D721Med (cell line): ENCODE data around the gene NECTIN1.

ENCODE experiments used
- DNase-seq: peaks from one replicate; pipeline ENCODE4 v3.0.0; 2011; ENCODE audit warnings: low spot score; ENCODE audit not compliant: insufficient read length
- FAIRE-seq: peaks from 2 replicates; lab custom pipeline; 2011; peaks lifted over from hg19 to GRCh38; lab: Jason Lieb, UNC
- CTCF ChIP-seq: IDR thresholded peaks from 2 replicates; pipeline ENCODE4 v1.5.1; 2012; ENCODE audit warnings: mild to moderate bottlenecking, control low read depth; ENCODE audit not compliant: insufficient read depth; ENCODE audit errors: missing control alignments

Gene NECTIN1

GRCh38 chr11:119618208-119618909 lies 110.6 kb downstream of the NECTIN1 start:
- DNase-seq (no peak), FAIRE-seq (no peak)
- TF ChIP-seq CTCF = no peak

GRCh38 chr11:119617340-119617713 lies 111.7 kb downstream of the NECTIN1 start:
- no peak for DNase-seq
- no peak for TF ChIP-seq CTCF
- no peak for FAIRE-seq

GRCh38 chr11:119616586-119617339 lies 112.2 kb downstream of the NECTIN1 start:
- TF ChIP-seq CTCF = no peak
- FAIRE-seq (no peak), DNase-seq (no peak)

- DNase-seq = no peak
- TF ChIP-seq CTCF = no peak
- no peak for FAIRE-seq
Observed at GRCh38 chr11:119615882-119616196, 113.2 kb downstream of the NECTIN1 start.

GRCh38 chr11:119615003-119615881 lies 113.8 kb downstream of the NECTIN1 start:
- TF ChIP-seq CTCF = no peak
- no peak for DNase-seq
- FAIRE-seq = no peak

- no peak for TF ChIP-seq CTCF
- DNase-seq (no peak), FAIRE-seq (no peak)
Observed at GRCh38 chr11:119614222-119615002, 114.6 kb downstream of the NECTIN1 start.
